Spleen (tissue), 7 donors: Measurements from ENCODE around the gene GMDS.

Experiments
- POLR2A ChIP-seq, 3 donors: fragments of 450-650 bp; IDR thresholded peaks; one replicate each; pipeline ENCODE4 v1.5.1; 2017; ENCODE audit warnings: antibody characterized with exemption in 3 of 3, mild to moderate bottlenecking in 1 of 3
- TF ChIP-seq, protein P1 (sequence below), 11 experiments: fragments of 200-600 bp in 7 of 11; fragments of 450-650 bp in 4 of 11; sonication (generic) in 4 of 11; IDR thresholded peaks in 8 of 11; conservative IDR thresholded peaks in 3 of 11; 1 replicate in 7 of 11; 2 replicates in 4 of 11; pipeline versions ENCODE4 v1.4.0 to v1.8.0; 2016 to 2021; ENCODE audit warnings: antibody characterized with exemption in 11 of 11, inconsistent platforms in 4 of 11, mild to moderate bottlenecking in 1 of 11
- donor health status: DM: no; HTN: no; CAD: no; lungs with moderate emphysema.
- donor health status: DM: no; HTN: no; CAD: no.
- donor health status: DM: no; HTN: no; CAD: no.

DNA sequence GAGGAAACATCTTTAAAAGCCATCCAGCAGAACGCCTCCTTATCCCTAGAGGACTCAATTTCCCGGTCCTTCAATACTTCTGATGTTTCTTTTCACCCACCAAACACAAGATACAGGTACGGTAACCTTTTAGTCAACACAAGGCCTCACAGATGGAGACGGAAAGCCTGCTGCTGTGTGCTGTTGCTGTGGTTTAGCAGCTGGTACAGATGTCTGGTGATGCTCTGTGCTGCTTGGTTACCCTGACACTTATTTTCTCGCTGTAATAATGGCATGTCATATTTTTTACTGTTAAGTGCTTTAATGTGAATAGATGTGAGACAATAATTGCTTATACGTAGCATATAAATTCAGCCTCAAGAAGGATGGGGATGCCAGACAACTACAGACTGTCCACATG, 25.3 kb downstream of the GMDS start:
- TF ChIP-seq, protein P1, sequence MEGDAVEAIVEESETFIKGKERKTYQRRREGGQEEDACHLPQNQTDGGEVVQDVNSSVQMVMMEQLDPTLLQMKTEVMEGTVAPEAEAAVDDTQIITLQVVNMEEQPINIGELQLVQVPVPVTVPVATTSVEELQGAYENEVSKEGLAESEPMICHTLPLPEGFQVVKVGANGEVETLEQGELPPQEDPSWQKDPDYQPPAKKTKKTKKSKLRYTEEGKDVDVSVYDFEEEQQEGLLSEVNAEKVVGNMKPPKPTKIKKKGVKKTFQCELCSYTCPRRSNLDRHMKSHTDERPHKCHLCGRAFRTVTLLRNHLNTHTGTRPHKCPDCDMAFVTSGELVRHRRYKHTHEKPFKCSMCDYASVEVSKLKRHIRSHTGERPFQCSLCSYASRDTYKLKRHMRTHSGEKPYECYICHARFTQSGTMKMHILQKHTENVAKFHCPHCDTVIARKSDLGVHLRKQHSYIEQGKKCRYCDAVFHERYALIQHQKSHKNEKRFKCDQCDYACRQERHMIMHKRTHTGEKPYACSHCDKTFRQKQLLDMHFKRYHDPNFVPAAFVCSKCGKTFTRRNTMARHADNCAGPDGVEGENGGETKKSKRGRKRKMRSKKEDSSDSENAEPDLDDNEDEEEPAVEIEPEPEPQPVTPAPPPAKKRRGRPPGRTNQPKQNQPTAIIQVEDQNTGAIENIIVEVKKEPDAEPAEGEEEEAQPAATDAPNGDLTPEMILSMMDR (IDR thresholded peaks at IDR 0.05 in 8 of 11, conservative IDR thresholded peaks at IDR 0.05 in 3 of 11), result no peak
- TF ChIP-seq POLR2A (IDR thresholded peaks at IDR 0.05), result no peak
